GM10847 (cell line): Measurements from ENCODE around the gene HOXC12.

Experiments
- POLR2A ChIP-seq: IDR thresholded peaks from 2 replicates; pipeline ENCODE4 v1.6.1; 2011; ENCODE audit not compliant: insufficient read length; ENCODE audit errors: extremely low read depth

Gene HOXC12

DNA sequence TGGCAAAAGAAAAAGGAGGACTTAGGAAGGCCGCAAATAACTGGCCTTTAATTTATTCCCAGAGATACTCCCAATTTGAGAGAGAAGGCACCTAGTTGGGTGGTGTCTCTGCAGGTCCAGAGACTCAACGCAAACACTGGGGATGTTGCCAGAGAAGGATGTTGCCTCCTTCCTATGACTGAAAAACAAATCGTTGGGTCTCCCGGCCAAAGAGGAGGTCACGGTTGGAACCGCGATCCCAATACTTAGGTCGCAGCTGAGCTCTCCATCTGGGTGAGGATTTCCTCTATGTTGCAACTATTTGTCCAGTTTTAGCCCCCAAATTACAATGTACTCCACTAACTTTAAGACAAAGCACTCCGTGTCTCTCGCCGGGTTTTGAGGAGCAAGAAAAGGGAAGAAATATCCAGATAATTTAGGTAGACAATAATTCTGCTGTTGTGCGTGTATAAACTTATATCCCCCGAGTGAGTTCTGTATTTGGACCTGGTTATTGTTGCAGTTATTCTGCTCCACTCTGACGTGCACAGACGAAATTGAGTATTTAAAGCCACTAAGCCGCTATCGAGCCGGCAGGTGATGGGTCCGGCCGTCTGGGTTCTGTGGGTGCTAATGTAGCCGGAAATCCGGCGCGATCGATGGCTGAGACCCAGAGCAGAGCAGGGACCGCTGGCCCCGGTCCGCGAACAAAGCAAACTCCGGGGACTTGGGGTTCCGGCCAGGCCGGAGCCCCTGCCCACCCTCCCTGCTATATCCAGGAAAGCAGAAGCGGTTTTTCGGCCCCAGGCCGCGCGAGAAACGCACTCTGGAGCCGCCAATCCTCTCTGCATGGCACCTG, 5.7 kb downstream of the HOXC12 start:
- TF ChIP-seq POLR2A: no peak

DNA sequence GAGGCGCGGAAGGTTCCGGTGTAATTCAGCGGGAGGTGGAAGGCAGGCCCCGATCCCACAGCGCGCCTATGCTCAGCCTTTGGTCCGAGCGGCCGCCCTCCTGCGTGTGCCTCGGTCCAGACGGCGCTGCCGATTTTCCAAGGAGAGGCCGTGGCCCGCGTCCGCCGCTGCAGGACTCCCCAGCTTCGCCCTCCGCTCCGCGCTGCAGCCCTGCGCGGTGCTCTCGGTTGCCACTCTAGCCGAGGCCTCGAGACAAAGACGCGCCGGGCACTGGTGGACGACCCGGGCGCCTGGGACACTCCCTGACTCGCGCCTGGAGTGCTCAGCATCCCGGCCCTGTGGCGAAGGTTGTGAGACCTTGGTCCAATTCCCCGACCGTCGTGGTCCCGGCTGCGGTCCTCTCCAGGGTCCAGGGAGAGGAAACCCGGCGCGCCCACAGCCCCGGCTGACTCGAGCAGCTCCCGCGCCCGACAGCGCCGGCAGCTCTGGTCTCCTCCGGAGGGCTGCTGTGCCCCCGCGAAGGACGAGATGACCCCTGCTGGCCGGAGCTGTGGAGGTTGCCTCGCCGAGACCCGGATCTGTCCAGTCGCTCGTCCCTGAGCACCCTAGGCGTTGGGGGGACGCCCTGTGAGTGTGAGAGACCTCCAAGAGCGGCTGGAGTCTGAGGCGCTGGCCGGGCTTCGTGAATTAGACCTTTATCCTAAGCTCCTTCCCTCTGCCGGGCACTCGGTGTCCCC, 6.5 kb downstream of the HOXC12 start:
- no peak for TF ChIP-seq POLR2A

DNA sequence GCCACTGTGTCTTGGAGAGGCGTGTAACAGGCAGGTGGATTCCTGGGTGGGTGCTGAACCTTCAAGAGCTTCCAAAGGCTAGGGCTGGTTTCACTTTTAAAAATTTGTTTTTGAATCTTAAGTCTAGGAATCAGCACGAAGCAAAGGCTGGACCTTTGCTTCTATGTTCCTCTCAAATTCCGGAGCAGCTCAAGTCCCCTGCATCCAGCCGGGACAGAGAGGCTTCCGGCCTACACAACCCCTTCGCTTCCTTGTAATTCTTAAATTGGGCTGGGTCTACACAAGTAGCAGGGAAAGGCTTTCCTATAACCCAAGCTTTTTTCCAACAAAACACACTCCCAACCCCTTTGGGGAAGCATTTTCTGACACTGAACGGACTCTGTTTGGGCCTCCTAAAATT, 8.3 kb downstream of the HOXC12 start:
- no peak for TF ChIP-seq POLR2A

DNA sequence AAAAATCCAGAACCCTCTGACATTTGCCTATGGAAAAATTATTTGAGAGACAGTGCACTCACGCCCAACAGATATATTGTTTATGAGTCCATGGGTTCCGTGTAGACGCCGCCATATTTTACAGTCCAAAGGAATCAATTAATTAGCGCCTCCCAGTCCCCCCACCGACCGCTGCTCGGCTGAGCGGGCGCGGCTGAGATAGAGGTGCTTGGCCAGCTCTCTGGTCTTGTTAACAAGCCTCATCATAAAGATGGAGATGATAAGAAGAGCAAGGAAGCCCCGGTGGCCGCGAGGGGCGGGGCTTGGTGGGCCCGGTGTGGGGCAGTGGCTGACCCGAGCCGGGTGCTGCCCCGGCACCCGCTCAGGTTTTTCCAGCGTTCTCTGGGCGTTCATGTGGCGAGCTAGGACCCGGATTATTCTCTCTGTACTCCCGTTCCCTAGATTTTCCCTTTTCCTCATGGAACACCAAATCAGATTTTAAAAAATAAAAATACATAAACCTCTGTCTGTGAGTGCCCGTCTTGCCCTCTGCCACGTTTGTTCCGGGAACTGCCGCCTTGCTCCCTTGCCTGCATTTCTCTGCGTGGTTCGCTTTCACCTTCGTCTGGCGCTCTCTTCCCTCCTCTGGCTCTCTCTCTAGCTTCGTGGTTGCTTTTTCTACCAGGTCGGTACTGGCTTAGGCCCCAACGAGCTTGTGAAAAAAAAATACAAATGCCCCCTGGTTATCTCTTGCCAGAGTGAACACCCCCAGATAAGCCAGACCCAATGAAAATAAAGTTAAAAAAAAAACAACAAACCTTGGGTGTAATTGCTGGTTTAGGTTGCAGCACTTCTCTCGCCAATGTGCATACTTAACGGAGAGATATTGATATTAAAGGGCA, 9.0 kb downstream of the HOXC12 start:
- no peak for TF ChIP-seq POLR2A

DNA sequence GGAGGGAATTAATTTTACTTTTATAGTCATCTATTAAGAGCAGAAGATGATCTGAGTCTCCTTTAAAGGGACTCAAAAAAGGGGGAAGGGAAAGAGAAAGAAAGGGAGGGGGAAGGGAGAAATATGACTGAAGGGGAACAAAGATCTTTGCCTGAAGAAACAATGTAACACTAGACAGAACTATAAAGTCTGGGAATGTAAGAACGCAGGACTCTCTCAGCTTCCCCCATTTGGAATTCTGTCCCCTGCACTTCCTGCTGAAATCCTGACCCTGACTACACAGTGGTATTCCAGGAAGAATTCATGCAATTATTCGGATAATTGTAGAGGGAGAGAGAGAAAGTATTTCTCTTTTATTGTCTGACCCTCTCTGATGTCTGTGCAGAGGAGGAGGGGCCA, 9.6 kb downstream of the HOXC12 start:
- no peak for TF ChIP-seq POLR2A

DNA sequence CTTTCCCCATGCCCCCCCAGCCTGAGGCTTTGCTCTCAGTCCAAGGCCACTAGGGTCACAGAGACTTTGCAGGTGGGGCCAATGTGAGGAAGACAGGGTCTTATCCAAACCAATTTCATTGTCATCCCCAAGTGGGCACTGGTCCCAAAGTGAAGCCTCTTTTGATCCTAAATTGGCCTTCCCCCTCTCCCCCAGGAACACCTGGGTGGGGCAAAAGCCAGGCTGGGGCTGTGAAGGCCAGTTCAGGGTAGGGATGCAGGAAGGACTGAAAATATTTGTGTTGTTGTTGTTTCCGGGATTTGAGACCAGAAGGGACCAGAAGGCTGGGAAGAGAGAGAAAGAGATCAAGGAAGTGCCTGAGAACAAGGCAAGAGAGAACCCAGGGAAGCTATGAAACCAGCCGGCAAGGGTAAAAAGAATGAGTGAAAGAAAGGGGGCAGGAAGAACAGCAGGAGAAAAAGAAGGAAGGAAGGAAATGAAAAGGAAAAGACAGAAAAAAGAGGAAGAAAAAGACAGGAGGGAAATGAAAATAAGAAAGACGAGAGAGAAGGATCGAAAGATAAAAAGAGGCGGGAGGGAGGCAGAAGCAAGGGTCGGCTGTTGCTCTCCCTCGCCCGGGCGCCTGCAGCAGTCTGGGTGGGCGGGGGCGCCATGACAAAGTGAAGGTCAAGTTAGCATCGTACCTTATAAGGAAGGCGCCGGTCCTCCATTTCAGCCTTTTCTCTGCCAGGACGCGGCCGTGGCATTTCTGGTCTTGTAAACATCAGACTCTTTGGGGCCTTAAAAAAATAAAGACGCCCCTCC, 10.8 kb downstream of the HOXC12 start:
- no peak for TF ChIP-seq POLR2A

DNA sequence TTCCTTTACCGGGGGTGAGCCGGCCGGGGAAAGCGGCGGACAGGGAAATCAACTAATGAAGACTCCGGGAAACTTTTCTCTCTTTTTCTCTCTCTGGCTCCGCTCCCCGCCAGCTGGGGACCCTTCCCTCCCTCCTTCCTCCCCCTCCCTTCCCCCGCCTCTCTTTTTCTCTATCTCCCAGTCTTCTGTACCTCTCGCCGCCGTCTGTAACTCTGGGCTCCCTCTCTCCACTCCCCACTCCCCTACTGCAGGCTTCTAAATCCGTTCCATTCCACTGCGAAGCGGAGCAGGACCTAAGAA, 11.3 kb downstream of the HOXC12 start:
- TF ChIP-seq POLR2A: no peak

DNA sequence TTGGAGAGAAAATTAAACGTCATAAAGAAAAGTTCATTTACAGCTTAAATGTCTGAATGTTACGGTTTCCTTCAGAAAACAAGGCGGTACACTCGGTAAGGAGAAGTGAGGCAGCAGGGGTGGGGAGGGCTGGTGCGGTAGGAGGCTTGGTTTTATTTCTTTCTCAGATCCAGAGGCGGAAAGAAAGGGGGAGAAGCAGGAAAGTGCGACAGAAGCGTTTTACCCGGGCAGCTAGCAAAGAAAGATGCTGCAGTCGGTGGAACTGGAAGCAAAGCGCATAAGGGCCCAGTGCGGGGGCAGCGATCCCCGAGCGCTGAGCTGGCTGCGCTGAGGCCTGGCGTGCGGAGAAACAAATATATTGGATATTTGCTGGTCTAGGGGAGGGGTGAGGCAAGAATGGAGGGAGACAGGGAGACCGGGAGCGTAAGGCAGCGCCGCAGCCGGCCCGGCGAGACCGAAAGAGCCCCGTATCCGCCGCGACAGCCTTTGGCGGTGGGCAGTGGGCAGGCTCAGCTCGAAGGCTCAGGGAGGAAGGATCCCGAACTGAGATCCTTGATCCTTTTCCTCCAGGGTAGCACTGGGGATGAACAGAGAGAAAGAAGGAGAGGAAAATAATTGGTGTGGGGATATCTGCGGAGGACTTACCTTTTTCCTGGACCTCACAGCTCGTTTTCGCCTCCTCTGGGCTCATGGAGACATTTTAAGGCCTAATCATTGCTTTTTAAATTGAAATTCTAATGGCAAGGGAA, 11.9 kb downstream of the HOXC12 start:
- TF ChIP-seq POLR2A: no peak

DNA sequence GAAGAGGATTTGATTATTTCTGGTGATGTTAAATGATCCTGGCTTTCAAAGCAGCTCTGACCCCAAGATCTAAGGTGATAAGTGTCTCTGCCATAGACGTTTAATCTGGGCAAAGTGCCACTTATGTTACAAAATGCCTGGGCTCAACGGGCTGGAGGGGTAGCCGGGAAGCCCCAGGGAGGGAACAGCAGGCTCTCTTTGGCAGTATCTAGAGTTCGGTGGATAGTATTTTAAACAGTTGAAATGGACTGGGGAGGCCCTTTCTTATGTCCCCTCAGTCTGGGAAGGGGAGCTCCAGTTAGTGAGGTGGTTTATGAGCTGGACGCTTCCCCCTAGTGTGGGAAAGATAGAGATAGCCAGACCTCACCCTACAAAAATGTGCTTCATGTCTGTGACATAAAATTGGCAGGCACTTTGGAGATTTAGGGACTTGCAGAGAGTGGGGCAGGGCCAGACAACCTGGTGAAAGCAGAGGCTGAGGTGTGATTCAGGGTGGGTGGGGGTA, 12.8 kb downstream of the HOXC12 start:
- no peak for TF ChIP-seq POLR2A

DNA sequence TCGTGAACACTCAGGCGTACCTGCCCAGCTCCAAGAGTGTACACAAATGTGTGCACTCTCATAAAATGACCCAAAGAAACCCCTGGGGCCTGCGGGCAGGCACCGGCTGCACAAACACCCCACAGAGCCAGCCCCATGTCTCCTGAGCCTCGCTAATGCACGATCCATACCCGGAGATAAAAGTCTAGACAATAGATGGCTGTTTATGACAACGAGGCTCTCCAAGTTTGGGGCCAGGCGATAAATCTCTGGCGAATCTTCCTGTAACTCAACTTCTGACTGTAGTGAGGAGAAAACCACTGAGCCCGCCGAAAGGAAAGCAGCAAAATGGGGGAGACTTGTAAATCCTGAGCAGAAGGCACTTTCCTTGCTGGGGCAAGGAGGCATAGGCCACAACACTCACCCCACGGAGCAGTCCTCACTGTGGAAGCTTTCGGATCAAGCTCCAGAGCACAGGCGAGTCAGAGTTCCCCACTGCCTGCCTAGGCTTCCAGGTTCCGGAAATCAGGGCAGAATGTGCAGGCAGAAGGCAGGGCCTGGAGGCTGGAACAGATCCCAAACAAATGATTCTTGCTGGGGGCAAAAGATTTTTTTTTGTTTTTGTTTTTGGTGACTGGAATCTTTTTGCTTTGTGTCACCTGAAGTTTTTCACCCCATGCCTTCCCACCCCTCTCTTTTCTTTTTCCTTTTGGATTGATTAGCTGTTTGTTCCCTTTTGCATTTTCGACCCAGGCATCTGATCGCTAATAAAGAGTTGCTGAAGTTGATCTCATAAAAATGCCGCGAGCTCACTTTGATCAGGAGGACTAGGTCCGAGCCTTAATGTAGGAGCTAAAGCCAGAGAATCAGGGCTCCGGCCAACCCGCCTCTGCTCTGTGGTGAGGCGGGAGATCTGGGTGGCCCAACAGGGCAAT, 13.8 kb downstream of the HOXC12 start:
- no peak for TF ChIP-seq POLR2A

DNA sequence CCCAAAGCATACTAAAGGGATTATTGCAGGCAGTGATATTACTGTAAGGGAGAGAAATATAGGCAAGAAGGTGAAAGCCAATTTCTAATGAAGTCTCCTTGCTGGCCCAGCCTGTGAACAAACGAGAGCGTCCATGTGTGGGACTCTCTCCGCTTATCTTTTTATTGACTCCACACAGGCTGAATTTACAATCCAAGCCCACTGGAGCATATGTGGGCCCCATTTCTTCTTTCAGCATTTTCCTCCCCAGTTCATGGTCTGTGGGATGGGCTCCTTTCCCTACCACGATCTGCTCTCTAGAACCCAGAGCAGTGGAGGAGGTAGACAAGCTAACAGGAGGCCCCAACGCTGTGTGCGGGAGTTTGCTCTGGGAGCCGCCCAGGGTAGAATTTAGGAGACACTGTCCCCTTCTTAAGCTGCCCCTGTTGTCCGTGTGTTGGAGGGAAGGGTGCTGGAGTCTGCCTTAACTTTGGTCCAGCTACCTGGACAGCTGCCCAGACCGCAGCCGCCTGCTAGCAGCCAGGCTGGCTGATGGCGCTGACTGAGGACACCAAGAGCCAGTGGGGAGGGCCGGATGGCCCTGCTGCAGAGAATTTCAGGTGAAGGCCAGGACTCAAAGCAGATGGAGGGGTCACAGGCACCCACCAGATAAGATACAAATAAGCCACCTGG, 15.0 kb downstream of the HOXC12 start:
- no peak for TF ChIP-seq POLR2A

DNA sequence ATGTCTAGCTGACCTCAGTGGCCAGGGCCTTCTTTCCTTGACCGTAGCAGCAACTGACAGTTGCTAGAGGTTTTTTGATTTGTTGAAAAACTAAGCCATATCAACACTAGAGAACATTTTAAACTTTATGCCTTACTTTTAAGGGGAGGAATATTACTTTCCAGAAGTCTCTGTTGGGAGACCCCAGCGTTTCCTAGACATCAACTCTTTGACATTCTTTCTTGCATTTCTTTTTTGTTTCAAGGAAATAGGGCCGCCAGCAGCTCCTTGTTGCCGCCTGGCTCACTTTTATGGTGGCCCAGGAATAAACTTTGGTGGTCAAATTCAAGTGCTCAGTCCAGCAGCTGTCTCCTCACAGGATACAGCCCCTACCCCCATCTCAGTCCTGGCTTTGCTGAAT, 15.7 kb downstream of the HOXC12 start:
- TF ChIP-seq POLR2A: no peak

DNA sequence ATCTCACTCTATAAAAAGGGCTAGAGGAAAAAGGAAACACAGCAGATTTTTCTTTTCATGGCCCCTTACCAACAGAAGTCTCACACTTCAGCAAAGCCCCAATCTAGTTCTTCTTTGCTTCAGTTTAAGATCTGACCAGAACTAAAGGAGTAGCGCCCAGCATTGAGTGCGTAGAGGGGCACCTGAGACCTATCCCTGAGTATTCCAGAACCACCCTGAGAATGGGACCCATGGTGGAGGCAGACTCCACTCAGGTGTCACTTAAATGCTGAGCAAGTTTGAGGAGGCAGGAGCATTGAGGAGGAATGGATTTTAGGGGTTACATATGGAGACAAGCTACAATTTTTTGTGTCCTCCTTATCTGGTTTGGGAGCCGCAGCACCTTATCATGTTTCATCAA, 16.4 kb downstream of the HOXC12 start:
- TF ChIP-seq POLR2A: no peak

DNA sequence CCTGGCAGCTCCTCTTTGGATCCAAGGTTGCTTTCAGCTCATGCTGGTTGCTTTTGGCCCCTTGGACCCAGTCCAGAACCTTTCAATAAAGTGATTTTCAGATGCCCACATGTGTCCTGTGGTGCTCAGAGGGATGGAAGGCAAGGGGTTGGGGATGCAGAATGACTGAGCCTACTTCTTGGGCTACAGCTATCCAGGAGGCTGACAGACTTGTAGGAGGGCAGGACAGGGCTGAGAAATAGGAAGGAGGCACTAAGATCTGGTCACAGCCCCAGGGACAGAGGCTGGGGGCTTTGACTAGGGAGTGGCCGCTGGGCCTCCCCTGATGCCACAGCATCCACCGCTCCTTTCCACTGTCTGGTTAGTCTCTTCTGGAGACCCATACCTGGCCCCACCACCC, 17.0 kb downstream of the HOXC12 start:
- no peak for TF ChIP-seq POLR2A
